Keratinocyte (primary cell): ENCODE measurements around the gene MINK1. TPM values are rescaled to one million over a fixed set of nuclear protein-coding genes. Genes with fewer than 3 reads are reported as not detected.
A peak's percentile ranks its signal among the peaks of the same experiment; 100 is the strongest.
"Not testable (repeated sequence)": the region's sequence is repeated elsewhere in the genome, so short reads cannot be mapped to it uniquely, and the experiment has no call there.

Experiments
- DNase-seq: peaks from one replicate; pipeline ENCODE4 v3.0.0-alpha.2; 2011; ENCODE audit warnings: low read depth, missing footprints, low spot score
- FAIRE-seq: peaks from 2 replicates; lab custom pipeline; 2011; peaks lifted over from hg19 to GRCh38; lab: Jason Lieb, UNC
- H2AFZ ChIP-seq: 2 replicates; pipeline ENCODE4 v1.6.0; 2012; ENCODE audit warnings: low read length, control low read depth, inconsistent platforms; ENCODE audit not compliant: control insufficient read depth
- H3K27ac ChIP-seq: 2 replicates; pipeline ENCODE4 v1.5.1; 2011; ENCODE audit warnings: low read length; ENCODE audit not compliant: control insufficient read depth, insufficient read depth
- H3K27me3 ChIP-seq: 3 replicates; pipeline ENCODE4 v1.6.0; 2011; ENCODE audit warnings: low read length; ENCODE audit not compliant: control insufficient read depth, insufficient read depth; ENCODE audit errors: extremely low read depth
- H3K36me3 ChIP-seq, 2 experiments: 2 replicates in 1 of 2; 3 replicates in 1 of 2; pipeline ENCODE4 v1.5.1; 2011; ENCODE audit warnings: low read length in 2 of 2, mild to moderate bottlenecking in 1 of 2; ENCODE audit not compliant: control insufficient read depth in 2 of 2, insufficient read depth in 2 of 2; ENCODE audit errors: extremely low read depth in 1 of 2
- H3K4me1 ChIP-seq: 3 replicates; pipeline ENCODE4 v1.5.1; 2011; ENCODE audit warnings: low read length; ENCODE audit not compliant: control insufficient read depth, insufficient read depth; ENCODE audit errors: extremely low read depth
- H3K4me2 ChIP-seq: 3 replicates; pipeline ENCODE4 v1.6.0; 2011; ENCODE audit warnings: low read depth, low read length; ENCODE audit not compliant: control insufficient read depth, insufficient read depth; ENCODE audit errors: extremely low read depth
- H3K4me3 ChIP-seq, 3 experiments: fragments of 200-600 bp in 1 of 3; sonication (generic) in 1 of 3; 2 replicates in 2 of 3; 3 replicates in 1 of 3; pipeline ENCODE4 v1.5.1; 2011 to 2016; ENCODE audit warnings: low read length in 3 of 3, mild to moderate bottlenecking in 3 of 3, control low read depth in 2 of 3, inconsistent platforms in 1 of 3, low read depth in 1 of 3, mixed read lengths in 1 of 3, mixed run types in 1 of 3, moderate library complexity in 1 of 3; ENCODE audit not compliant: control insufficient read depth in 2 of 3, insufficient read depth in 2 of 3; ENCODE audit errors: extremely low read depth in 1 of 3
- H3K79me2 ChIP-seq: 2 replicates; pipeline ENCODE4 v1.6.0; 2012; ENCODE audit warnings: low read length; ENCODE audit not compliant: control insufficient read depth, insufficient read depth
- H3K9ac ChIP-seq: 3 replicates; pipeline ENCODE4 v1.6.0; 2011; ENCODE audit warnings: low read length; ENCODE audit not compliant: control insufficient read depth, insufficient read depth; ENCODE audit errors: extremely low read depth
- H3K9me1 ChIP-seq: 3 replicates; pipeline ENCODE4 v1.6.0; 2011; ENCODE audit warnings: low read length; ENCODE audit not compliant: control insufficient read depth, insufficient read depth; ENCODE audit errors: extremely low read depth
- H3K9me3 ChIP-seq: 2 replicates; pipeline ENCODE4 v1.5.1; 2012; ENCODE audit warnings: low read depth, low read length; ENCODE audit not compliant: control insufficient read depth
- H4K20me1 ChIP-seq: 3 replicates; pipeline ENCODE4 v1.6.0; 2011; ENCODE audit warnings: low read length; ENCODE audit not compliant: control insufficient read depth, insufficient read depth; ENCODE audit errors: extremely low read depth
- CTCF ChIP-seq, 3 experiments: IDR thresholded peaks in 1 of 3; conservative IDR thresholded peaks in 1 of 3; optimal IDR thresholded peaks in 1 of 3; 2 replicates in 2 of 3; 3 replicates in 1 of 3; pipeline versions ENCODE3 to v1.5.1; 2011; ENCODE audit warnings: low read length in 3 of 3, mild to moderate bottlenecking in 3 of 3, moderate library complexity in 2 of 3, control low read depth in 1 of 3, inconsistent platforms in 1 of 3; ENCODE audit not compliant: insufficient read depth in 2 of 3; ENCODE audit errors: extremely low read depth in 1 of 3
- EZH2 ChIP-seq: IDR thresholded peaks from one replicate; pipeline ENCODE4 v1.6.1; 2012; ENCODE audit warnings: inconsistent platforms, mild to moderate bottlenecking, low read length, moderate library complexity
- dilution Hi-C: fragments of 300-500 bp; cut with MboI; formaldehyde crosslinking; loops from one replicate; pipeline ENCODE4 v1.7.0; 2020; ENCODE audit warnings: low sequenced_read_pairs; ENCODE audit not compliant: extremely low pct_ligation_motif_present
- polyA plus RNA-seq, 5 experiments: library from polyadenylated mRNA; depleted of rRNA in 3 of 5; stranded (reverse) in 3 of 5; stranded (forward) in 1 of 5; unstranded in 1 of 5; fragments of >200 nt; gene quantifications; 1 replicate in 1 of 5; 2 replicates in 3 of 5; 3 replicates in 1 of 5; pipeline versions ENCODE4 v1.2.1 to v1.2.3, GENCODE V29; 2011 to 2012; ENCODE audit warnings: missing spikeins in 2 of 5, low read depth in 1 of 5, low replicate concordance in 1 of 5

MINK1 gene
- polyA plus RNA-seq, 1 donor (not counting 4 experiments of a cell fraction or from before 2014, with no cell fraction given), result 82.8 TPM

GRCh38 chr17:4902540-4902939 is 69.4 kb downstream of the MINK1 start:
- Histone ChIP-seq H3K9ac (no peak overlapping the region), H3K79me2 (no peaks in the 10 kb centered on the region), H2AFZ (no peak overlapping the region), H3K4me1 (peaks cover 16% of the 10 kb centered on the region), H3K4me2 (no peak overlapping the region), H3K27me3 (no peaks in the 10 kb centered on the region), H3K9me3 (no peaks in the 10 kb centered on the region), H3K9me1 (no peaks in the 10 kb centered on the region), H3K27ac (no peak overlapping the region), H4K20me1 (peaks cover 5% of the 10 kb centered on the region), H3K4me3 (no peak overlapping the region), H3K36me3 (peaks cover 0 to 4% of the 10 kb centered on the region in 2 experiments)
- FAIRE-seq, result no peak
- dilution Hi-C loops, result no loop called here
- TF ChIP-seq CTCF (optimal IDR thresholded peaks at IDR 0.05 in 1 of 3, IDR thresholded peaks at IDR 0.05 in 1 of 3, conservative IDR thresholded peaks at IDR 0.05 in 1 of 3; ENCODE audit: extremely low read depth in 1 of 3, insufficient read depth in 2 of 3, low read length in 3 of 3) (no peak), EZH2 (no peak)
- DNase-seq, result no peak

GRCh38 chr17:4903051-4903818 is 70.1 kb downstream of the MINK1 start, which contains the start of gene CHRNE:
CHRNE (minus strand) TSS chr17:4903098; CDS start chr17:4903063, 35 bp downstream.
- no peaks in the 10 kb centered on the region for H3K9me3 ChIP-seq
- H3K4me1 ChIP-seq, result peaks cover 20% of the 10 kb centered on the region
- peaks cover 5% of the 10 kb centered on the region for H4K20me1 ChIP-seq
- peak within 1 kb of the TSS; percentile 33 for H3K9ac ChIP-seq
- no peaks in the 10 kb centered on the region for H3K27me3 ChIP-seq
- H3K36me3 ChIP-seq, result peaks cover 0 to 4% of the 10 kb centered on the region in 2 experiments
- H3K4me3 ChIP-seq, result peak within 1 kb of the TSS in 1 of 3 experiments; percentile 26
- H2AFZ ChIP-seq, result no peak within 1 kb of the TSS
- peak within 1 kb of the TSS; percentile 90 for H3K4me2 ChIP-seq
- dilution Hi-C loops, result no loop called here
- H3K79me2 ChIP-seq, result no peaks in the 10 kb centered on the region
- no peaks in the 10 kb centered on the region for H3K9me1 ChIP-seq
- DNase-seq, result peak; percentile 74
- no peak for TF ChIP-seq EZH2
- TF ChIP-seq CTCF (optimal IDR thresholded peaks at IDR 0.05 in 1 of 3, IDR thresholded peaks at IDR 0.05 in 1 of 3, conservative IDR thresholded peaks at IDR 0.05 in 1 of 3; ENCODE audit: extremely low read depth in 1 of 3, insufficient read depth in 2 of 3, low read length in 3 of 3), result peak; percentile 79 to 92 (median 87)
- H3K27ac ChIP-seq, result peak within 1 kb of the TSS; percentile 26
- peak; percentile 92 for FAIRE-seq

- H3K9me3 ChIP-seq, H3K9me1 ChIP-seq, H3K4me2 ChIP-seq, H2AFZ ChIP-seq, H3K79me2 ChIP-seq, dilution Hi-C loops, H4K20me1 ChIP-seq, DNase-seq, H3K9ac ChIP-seq, H3K4me3 ChIP-seq, H3K36me3 ChIP-seq, H3K27me3 ChIP-seq, H3K27ac ChIP-seq, FAIRE-seq: not testable (repeated sequence)
- H3K4me1 ChIP-seq, result peaks cover 32% of the 10 kb centered on the region
Measured at GRCh38 chr17:4906642-4907041, 73.5 kb downstream of the MINK1 start.
